Testis (tissue), 2 donors: Measurements from ENCODE around the gene CACNA2D3.

Experiments used
- POLR2A ChIP-seq: fragments of 450-650 bp; IDR thresholded peaks from one replicate; pipeline ENCODE4 v1.6.1; 2017; ENCODE audit warnings: antibody characterized with exemption, mild to moderate bottlenecking, moderate library complexity
- TF ChIP-seq, protein P1 (sequence below), 3 experiments: fragments of 450-650 bp in 2 of 3; fragments of 200-600 bp in 1 of 3; sonication (generic) in 1 of 3; IDR thresholded peaks; one replicate each; pipeline ENCODE4 v1.5.1; 2016 to 2019; ENCODE audit warnings: antibody characterized with exemption in 3 of 3, mild to moderate bottlenecking in 2 of 3, moderate library complexity in 1 of 3

DNA sequence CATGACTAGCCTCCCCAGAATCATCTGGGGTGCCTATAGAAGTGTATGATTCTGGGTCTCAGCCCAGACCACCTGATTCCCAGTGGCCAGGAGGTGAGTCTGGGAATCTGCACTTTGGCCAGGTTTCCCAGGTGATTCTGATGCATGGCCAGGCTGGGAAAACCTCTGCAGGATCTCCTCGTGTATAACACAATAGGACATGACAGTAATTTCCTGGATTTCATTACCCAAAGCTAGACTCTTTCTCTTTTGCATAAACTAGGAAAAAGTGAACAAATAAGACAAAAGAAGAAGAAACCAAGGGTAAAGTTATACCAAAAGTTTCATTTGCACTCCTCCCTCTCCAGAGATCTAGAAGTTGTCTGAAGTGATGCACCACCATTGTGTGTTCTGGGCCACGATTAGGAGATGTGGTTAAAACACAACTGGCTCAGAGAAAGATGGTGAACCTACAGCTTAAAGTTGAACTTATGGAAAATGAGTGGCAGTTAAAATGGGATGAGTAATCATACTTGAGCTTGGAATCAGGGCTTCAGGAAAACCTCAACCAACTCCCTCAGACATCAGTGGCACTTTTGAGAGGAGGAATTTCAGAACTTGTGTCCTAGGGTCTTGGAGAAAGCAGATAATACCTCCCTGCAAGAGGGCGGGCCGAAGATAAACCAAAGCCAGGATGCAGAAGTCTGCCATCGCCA is 914.7 kb downstream of the CACNA2D3 start:
- TF ChIP-seq, protein P1, sequence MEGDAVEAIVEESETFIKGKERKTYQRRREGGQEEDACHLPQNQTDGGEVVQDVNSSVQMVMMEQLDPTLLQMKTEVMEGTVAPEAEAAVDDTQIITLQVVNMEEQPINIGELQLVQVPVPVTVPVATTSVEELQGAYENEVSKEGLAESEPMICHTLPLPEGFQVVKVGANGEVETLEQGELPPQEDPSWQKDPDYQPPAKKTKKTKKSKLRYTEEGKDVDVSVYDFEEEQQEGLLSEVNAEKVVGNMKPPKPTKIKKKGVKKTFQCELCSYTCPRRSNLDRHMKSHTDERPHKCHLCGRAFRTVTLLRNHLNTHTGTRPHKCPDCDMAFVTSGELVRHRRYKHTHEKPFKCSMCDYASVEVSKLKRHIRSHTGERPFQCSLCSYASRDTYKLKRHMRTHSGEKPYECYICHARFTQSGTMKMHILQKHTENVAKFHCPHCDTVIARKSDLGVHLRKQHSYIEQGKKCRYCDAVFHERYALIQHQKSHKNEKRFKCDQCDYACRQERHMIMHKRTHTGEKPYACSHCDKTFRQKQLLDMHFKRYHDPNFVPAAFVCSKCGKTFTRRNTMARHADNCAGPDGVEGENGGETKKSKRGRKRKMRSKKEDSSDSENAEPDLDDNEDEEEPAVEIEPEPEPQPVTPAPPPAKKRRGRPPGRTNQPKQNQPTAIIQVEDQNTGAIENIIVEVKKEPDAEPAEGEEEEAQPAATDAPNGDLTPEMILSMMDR (IDR thresholded peaks at IDR 0.05), result no peak
- TF ChIP-seq POLR2A, result no peak
